Measurements from ENCODE around the gene RAB11FIP3.

- no peak for TF ChIP-seq EZH2phosphoT487 (IDR thresholded peaks at IDR 0.05; ENCODE audit: insufficient read depth, low read depth)
- no peak for TF ChIP-seq EZH2 (IDR thresholded peaks at IDR 0.05; ENCODE audit: insufficient read depth, poor library complexity, severe bottlenecking)
Measured at GRCh38 chr16:466651-467050, 41.2 kb downstream of the RAB11FIP3 start.

All from GM23248 (cell line).